ENCODE measurements around the gene ESR1.

DNA sequence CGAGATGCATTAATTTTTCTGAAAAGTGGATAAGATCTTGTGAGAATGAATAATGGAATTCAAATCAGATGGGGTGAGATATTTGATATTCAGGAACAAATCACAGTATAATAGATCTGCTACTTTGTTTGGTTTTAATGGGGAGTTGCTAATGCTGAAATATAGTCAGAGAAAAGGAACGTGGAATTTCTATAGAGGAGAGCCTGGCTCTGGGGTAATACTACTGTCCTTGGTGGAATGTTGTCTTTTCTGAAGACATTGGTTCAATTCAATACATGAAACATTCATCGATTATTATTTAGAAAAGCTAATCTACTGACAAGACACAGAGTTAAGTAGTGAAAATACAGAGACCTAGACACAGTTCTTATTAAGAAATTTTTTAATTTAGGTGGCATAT, 108.6 kb downstream of the ESR1 start:
- TF ChIP-seq, protein P1, sequence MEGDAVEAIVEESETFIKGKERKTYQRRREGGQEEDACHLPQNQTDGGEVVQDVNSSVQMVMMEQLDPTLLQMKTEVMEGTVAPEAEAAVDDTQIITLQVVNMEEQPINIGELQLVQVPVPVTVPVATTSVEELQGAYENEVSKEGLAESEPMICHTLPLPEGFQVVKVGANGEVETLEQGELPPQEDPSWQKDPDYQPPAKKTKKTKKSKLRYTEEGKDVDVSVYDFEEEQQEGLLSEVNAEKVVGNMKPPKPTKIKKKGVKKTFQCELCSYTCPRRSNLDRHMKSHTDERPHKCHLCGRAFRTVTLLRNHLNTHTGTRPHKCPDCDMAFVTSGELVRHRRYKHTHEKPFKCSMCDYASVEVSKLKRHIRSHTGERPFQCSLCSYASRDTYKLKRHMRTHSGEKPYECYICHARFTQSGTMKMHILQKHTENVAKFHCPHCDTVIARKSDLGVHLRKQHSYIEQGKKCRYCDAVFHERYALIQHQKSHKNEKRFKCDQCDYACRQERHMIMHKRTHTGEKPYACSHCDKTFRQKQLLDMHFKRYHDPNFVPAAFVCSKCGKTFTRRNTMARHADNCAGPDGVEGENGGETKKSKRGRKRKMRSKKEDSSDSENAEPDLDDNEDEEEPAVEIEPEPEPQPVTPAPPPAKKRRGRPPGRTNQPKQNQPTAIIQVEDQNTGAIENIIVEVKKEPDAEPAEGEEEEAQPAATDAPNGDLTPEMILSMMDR (conservative IDR thresholded peaks at IDR 0.05), result no peak
- no peak for TF ChIP-seq ZFX (IDR thresholded peaks at IDR 0.05)

All from C4-2B (cell line).